Activated T-cell treated with anti-CD3 and anti-CD28 coated beads for 4 hours (primary cell): ENCODE results near the gene NTRK2.

Source experiments
- DNase-seq: peaks from one replicate; pipeline ENCODE4 v3.0.0-alpha.2; 2020

NTRK2 gene

DNA sequence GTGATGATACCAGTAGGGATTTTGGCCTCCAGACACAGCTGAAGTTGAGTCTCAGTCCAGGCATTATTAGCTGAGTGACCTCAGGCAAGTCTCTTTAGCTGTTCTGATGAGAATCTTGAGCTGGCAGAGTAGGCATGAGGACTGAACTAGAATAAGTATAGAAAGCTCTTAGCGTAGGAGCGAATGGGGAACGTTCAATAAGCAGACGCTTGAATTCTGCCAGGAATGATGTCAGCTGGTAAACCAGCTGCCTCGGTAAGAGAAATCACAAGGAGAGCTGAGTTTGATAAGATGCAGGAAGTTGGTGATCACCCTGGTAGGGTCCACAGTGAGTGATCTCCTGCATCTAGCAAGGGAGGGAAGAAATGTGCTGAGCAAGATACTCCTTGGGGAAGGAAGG, 280.4 kb downstream of the NTRK2 start:
- no peak for DNase-seq

DNA sequence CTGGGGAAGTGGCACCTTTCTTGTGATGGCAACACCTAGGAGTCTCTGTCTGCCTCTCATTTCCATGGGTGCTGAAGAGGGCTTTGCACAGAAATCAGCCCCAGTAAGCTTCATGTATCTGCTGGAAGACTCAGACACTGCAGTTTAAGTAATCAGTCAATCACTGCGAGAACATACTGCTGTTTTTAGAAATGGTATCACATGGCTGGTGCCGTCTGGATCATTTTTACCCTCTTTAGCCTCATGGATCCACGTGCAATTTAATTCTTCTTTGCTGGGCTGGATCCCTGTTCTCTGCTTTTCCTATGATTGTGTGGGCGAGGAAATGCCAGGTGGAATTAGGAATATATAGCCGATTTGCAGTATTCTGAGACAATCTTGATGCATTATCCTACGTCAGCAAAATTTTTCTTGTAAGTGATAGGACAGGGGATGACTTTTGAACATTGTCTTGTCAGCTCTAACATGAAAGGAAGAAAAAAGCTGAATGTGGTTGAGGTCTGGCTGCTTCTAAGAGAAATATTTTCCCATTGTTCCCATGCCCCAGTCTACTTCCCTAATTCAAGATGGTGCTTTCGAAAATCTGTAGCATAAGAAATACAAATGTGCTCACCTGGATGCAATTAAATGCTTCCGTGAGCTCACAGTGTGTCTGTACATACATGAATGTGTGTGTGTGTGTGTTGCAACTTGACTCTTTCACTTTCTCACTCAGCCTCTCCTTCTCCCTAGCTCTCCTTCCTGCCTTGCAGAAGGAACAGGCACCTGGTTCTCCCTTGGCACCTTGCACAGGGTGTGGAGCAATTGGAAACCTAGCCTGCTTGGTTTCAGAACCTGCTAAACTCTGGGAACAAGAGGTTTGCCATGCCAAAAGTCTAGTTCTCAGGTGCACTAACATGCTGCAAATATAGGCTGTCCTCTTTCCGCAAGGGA, 281.6 kb downstream of the NTRK2 start:
- DNase-seq = no peak

DNA sequence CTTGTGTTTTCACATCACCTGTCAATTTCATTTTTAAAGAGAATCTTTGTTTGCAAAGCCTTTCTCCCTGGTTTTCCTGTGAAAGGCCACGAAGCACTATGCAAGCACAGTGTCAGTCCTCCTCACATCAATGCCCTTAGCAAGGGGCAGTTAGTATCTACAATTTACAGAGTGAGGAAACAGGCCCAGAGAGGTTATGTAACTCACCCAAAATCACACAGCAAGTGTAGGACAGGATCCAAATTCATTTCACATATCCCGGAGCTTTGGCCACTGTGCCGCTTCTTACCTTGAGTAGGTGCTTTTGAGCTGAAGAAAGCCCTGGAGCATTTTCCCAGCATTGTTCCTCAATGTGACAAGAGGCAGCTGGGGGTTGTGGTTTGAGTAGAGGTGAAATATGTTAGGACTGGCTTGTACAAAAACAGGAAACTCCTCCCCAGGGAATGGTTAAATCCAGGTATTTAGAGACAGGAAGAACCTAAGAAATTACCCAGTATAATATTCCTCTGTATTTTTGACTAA, 283.8 kb downstream of the NTRK2 start:
- no peak for DNase-seq

DNA sequence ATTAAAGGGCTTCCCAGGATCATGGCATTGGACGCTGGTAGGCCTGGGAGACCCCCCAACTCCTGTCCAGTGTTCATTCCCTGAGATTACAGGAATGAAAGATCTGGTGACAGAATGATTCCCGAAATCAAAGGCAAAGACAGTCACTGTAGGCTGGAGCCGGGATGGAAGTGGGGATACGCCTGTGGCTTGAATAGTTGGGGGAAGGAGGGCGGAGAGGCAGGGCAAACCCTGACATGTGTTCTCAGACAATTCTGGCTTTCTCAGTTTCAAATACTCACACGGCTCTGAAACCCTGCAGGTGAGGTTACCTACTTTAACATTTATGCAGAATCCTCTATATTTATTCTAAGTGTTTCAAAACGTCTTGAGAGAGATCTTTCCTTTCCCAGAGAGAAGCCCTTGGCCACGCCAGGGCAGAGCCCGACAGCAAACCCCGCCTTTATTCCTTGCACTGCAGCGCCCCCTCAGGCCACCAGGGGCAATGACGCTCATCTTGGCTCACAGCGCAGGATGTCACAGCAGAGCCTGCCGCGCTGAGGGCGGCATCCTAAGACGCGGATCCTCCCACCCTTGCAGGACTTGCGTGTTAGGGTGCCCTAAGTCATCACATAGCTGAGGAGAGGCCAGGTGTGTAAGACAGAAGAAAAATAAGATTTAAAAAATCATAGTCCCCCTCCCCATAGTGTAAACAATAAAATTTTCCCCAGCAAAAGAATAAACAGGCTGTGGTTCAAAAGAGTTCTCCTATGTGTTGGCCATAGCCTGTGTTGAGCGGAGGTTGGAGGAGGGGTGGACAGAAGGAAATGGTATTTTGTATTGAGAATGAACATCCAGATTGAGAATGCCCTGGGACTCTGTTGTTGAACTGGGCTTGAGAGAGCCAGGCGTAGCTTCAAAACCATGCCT, 284.5 kb downstream of the NTRK2 start:
- DNase-seq = no peak

DNA sequence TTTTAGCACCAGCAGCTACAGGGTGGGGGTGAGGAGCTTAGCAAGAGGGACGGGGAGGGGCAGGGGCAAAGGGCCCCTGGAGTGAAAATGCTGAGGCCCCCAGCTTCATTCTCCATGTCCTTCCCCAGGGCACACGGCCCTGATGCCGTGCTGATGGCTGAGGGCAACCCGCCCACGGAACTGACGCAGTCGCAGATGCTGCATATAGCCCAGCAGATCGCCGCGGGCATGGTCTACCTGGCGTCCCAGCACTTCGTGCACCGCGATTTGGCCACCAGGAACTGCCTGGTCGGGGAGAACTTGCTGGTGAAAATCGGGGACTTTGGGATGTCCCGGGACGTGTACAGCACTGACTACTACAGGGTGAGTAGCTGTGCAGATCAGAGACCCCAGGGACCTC, 285.6 kb downstream of the NTRK2 start:
- no peak for DNase-seq

DNA sequence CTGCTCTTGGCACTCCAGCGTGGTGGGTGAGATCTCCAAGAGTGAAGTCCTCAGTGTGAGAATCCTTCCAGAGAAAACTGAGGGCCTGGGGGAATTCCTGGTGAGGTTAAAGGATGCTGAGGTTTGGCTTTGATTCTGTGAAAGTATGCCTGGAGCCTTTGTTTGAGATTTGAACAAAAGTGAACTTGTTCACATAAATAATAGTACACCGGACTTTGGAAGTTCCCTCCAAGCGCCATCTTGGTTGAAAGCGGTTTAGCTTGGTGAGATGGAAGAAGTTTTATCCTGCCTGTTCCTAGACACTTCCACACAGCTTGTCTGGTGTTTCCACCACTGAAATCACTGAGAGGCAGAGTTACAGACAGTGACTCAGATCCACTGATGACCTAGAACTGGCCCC, 286.4 kb downstream of the NTRK2 start:
- no peak for DNase-seq

DNA sequence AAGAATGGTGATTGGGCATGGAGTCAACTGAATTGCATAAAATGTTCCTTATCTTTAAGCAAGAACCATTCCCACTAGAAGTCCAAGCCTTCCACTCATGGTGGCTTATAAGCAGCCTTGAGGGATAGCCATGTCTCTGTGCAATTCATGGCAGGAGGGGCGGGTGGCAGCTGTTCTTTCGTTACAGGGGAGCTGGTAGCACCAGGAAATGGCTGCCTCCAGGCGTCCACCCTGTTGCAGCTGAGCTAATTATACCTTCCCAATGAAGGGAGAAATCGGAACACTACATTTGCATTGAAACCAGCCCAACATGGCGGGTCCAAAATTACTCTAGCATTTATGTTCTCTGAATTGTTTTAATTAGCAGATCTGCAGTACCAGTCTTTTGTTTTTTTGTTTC, 289.8 kb downstream of the NTRK2 start:
- no peak for DNase-seq

DNA sequence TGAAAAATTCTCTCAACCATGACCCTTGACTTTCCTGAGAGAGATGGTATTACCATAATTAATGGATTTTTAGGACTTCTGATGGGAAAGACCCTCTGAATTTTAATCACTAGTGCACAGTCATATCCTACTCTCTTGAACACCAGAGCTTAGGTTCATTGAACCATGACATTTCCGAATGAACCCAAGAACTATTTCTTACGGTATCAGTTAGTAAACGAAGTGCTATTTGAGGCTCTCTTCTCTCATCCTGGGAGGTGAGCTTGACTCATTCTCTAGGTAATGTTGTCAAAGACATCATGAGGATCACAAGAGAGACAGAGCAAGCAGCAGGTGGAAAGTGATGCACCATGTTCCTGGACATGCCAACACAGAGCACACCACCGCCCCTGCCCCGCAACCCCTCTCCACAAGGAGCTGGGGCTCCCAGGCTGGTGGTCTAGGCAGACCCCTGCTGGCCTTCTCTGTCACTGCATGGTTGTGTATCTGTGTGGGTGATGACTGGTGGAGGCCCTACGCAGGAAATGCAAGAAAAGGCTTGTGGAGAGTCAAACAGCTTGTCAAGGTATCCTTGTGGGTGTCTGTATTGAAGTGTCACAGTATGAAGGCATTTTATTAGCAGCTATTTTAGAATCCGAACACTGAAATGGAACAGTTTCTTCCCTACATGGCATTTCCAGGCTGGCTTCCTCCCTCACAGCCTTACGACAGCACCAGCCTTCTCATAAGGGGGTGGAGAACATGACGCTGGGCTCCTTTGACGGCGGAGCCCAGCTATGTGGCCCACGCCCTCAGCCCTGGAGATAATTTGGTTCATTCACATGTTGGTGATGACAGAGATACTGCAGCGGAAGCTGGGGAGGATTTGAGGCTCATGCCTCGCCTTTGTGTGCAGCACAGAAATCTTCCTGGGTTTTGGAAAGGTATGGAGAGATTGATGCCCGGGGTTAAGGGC, 297.6 kb downstream of the NTRK2 start:
- DNase-seq = no peak

DNA sequence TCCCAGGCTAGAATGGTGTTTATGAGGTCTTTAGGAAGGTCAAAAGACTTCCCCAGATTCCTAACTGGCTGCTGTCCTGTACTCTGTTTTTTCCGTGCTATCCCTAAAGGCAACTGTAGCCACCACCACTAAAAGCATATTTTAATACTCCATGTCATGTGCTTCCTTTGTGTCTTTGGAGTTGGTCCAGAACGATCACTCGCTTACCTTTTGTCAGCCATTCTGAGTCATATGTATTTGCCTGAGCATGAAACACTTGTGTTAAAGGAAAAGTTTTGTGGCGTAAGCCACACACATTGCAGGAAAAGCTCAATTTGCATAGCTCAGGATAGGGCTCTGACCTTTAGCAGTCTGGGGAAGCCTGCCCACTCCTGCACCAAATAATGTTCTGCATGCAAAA, 299.6 kb downstream of the NTRK2 start:
- DNase-seq = no peak

DNA sequence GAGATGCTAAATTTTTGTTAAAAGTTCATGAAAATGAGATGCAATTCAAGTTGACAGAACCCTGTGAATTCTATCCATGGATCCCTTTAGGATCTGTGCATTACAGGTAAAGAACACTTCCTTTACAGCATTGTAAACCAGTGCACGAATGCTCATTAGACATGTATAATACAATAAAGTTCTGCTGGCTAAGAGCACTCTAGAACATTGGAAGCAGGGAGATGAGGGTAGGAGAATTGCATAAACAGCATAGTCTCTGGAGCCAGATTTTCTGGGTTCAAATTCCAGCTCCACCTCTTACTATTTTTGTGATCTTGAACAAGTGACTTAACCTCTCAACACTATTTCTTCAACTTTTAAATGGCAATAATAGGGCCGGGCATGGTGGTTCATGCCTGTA, 300.2 kb downstream of the NTRK2 start:
- no peak for DNase-seq

DNA sequence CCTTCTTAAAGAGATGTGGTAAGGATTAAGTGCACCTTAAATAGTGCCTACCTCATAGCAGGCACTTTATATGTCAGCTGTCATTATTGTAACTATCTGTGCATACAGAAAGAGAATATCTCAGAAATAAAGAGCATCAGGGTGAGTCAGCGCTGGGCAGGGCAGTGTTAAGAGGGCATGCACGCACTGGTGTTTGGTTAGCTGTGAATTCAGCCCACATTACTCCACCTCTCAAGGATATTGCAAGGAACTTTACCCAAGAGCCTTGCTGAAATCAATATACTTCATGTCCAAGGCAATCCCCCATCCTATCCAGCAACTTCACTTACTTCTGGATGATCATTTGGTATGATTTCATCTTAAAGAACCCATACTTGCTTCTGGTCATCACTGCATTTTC, 300.9 kb downstream of the NTRK2 start:
- no peak for DNase-seq

DNA sequence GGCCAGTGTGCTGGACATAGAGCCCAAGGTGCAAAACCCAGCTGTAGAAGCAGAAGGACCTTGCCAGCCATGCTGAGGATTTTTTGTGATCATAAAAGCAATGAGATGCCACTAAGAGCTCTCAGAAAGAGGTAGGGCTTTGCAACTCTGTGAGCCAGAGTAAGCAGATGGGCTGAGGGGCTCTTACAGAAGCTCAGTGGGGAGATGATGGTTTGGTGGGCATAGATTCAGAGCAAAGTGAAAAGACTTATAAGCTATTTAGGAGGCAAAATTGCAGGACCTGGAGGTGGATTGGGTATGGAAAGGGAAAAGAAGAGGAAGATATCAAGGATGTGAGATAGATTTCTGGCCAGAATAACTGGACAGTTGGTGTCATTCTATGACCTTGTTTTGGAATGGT, 302.0 kb downstream of the NTRK2 start:
- no peak for DNase-seq

DNA sequence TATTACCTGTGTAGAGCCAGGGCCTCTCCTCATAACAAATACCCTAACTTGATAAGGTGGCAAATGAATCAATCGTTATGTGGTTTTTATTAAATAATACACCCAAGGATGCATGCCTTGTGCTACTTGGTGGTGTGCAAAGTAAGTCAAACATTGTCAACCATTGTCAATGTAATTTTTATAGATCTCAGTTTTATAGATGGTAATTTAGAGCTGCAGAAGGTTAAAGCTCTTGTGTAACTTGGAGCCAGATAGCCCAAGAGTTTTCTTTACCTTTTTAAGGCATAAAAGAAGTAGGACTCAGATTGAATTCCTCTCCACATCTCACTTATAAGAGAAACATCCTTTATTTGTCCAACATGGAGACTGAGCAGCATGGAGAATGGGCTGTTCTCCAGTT, 304.7 kb downstream of the NTRK2 start:
- no peak for DNase-seq

DNA sequence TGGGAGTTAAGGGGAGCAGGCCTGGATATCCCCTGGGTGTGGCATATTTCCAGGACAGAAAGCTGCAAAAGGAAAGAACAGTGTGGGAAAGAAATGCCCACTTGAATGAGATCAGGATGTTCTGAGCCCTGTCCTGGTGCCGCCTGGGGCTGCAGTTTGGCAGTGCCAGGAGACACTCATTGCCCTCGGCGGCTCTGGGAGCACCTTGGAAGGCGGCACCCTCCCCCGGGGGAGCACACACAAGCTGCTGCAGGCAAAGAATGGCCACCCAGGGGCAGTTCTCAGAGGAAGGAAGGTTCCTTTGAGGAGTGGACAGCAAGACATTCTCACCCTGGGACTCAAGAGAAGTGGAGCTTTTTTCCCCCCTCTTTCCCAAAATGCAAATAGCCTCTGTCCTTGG, 305.3 kb downstream of the NTRK2 start:
- no peak for DNase-seq

DNA sequence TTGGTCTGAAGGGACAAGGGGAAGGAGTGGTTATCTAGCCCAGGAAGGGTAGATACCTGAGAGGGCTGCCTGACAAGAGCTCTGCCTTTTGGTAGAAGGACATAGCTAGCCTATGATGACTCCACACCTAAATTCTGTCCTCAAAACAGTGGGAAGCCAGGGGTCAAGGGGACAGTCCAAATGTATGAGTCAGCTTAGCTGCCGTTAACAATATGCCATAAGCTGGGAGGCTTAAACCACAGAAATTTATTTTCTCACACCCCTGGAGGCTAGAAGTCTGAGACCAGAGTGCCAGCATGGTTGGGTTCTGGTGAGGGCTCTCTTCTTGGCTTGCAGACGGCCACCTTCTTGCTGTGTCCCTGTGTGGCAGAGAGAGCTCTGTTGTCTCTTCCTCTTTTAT, 306.4 kb downstream of the NTRK2 start:
- no peak for DNase-seq

DNA sequence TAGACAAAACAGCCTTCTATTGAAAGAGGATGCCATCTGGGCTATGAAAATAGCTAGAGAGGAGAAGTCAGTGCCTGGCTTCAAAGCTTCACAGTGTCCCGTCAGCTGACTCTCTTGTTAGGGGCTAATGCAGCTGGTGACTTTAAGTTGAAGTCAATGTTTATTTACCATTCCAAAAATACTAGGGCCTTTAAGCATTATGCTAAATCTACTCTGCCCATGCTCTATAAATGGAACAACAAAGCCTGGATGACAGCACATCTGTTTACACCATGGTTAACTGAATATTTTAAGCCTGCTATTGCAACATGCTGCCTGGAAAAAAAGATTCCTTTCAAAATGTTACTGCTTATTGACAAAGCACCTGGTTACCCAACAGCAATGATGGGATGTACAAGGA, 309.1 kb downstream of the NTRK2 start:
- DNase-seq = no peak

DNA sequence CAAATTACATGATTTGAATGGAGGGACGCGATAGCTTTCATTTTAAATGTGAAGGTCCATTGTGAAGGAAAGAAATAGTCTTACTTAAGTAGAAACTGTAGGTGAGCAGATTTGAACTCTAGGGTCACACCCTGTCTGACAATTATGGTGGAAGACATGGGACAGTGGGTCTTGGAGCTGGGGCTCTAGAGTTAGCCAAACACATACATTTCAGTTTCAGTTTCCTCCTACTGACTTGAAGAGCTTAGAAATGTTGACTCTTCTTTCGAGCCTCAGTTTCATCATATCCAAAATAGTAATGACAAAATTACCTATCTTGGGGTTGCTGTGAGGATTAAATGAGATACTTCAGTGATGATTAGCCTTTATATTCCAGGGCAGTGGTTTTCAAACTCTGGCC, 314.2 kb downstream of the NTRK2 start:
- no peak for DNase-seq

DNA sequence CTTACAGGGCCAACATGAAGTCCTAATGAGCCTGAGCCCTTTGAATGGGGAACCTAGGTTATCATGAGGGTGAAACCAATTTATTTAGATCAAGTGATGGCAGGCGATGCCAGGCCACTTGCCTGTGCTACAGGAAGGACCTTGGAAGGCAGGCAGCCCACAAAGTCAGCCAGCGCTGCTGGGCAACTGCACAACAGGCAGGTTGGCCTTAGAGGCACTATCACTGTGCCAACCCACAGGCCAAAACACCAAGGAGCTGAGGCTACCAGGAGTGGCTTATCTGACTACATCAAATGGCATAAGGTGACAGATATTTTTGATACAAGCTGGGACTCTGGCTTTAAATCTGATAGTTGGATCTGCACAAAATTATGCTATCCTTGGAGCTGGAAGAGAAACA, 319.1 kb downstream of the NTRK2 start:
- DNase-seq = no peak

DNA sequence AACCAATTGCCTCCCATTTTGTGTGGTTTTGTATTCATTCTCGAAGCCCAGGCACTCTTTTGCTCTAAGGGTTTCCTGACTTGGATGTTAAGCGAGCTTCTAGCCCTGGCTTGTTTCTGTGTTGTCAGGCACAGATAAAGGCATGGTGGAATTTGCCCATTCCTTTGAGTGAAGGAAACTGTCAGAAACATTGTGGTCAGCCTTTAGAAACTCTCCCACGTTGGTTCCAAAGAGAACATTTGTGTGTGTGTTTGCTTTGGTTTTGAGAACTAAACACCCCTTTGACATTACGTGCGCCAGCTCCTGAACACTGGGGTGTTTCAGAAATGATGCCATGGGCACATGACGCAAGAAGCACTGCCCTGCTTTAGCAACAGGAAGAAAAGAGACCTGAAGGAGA, 320.9 kb downstream of the NTRK2 start:
- DNase-seq = no peak

DNA sequence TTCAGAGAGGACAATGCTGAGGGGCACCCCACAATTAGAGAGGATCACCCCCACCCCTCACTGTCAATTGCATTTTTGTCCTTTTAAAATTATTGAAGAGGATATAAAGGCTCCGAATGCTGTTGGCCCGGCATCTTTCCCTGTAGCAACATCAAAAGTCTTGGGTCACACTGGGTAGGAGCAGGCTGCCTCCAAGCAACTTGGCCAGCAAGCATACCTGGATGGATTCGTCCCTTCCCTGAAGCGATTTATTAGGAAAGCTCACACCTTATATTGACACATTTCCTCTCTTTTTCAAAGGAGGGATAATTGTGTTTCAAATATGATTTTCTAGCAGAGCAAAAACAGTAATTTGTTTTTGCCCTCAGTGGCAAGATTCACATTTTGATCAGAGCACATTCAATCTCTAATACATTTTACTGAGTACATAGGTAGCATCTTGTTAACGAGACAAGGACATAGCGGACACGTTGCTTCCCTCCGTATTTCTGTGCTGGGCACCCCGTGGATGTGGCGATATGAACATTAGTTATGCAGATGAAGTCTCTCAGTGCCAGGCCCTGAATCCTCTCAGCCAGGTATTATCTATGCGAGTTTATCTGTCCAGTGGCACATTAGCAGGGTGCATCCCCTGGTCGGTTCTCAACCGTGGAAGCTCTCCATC, 321.5 kb downstream of the NTRK2 start:
- DNase-seq = no peak

DNA sequence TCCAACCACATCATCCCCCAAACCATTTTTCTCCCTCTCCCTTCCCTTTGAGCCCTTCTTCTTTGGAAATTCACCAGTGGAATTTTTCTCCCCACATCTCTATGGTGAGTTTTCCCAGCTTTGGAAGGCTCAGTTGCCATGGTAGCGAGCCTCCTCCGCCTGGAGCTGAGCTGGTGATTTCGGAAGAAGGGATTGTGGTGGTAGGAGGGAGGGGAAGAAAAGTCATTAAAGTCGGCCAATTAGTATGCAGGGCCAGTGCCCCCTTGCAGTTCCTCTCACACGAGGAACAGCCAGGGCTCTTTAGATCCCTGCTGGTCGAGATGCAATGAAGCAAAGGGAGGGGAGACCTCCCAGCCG, 322.0 kb downstream of the NTRK2 start:
- no peak for DNase-seq

DNA sequence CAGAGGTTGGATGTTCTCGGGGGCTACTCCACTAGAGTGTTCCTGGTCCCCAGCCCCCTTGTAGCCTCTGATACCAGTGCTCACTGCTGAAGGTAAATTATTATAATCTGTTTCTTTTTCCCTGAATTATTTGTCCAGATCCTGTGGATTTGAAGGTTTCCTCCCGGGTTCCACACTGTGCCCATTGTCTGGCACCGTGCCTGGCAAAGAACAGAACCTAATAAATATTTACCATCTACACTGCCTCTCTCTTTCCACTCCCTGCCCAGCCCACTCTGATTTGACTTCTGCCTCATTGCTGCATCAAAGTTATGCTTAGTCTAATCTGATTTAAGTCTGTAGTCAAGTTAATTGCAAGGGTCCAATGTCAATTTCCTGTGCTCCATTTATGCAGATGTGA, 322.9 kb downstream of the NTRK2 start:
- DNase-seq = no peak
